Renal cortex interstitium (tissue), 11 donors: ENCODE results near the gene BICDL2. TPM values are rescaled to one million over a fixed set of nuclear protein-coding genes. Genes with fewer than 3 reads are reported as not detected.
"Not testable (repeated sequence)": the region's sequence is repeated elsewhere in the genome, so short reads cannot be mapped to it uniquely, and the experiment has no call there.

ENCODE experiments used
- DNase-seq, 11 donors: peaks; one replicate each; pipeline ENCODE4 v3.0.0-alpha.2; 2013; ENCODE audit warnings: low read depth in 9 of 11, low spot score in 4 of 11; ENCODE audit errors: extremely low read depth in 1 of 11
- polyA plus RNA-seq, 3 donors: library from polyadenylated mRNA; unstranded; fragments of 120-200 nt; gene quantifications; one replicate each; pipeline ENCODE4 v1.2.1, GENCODE V29; 2013; ENCODE audit not compliant: insufficient read length in 3 of 3

Gene BICDL2
- polyA plus RNA-seq, 3 donors = 1.0 to 2.5 (median 2.0) TPM

GRCh38 chr16:3052571-3053329 lies 16.0 kb upstream of the BICDL2 start:
- not testable (repeated sequence) for DNase-seq

GRCh38 chr16:3051494-3051893 lies 14.8 kb upstream of the BICDL2 start:
- no peak for DNase-seq

GRCh38 chr16:3051009-3051408 lies 14.3 kb upstream of the BICDL2 start:
- DNase-seq = no peak

GRCh38 chr16:3050487-3050886 lies 13.7 kb upstream of the BICDL2 start:
- DNase-seq = no peak

GRCh38 chr16:3049921-3050481 lies 13.3 kb upstream of the BICDL2 start:
- no peak for DNase-seq

GRCh38 chr16:3047387-3047720 lies 10.6 kb upstream of the BICDL2 start:
- no peak for DNase-seq

- DNase-seq = no peak
Measured at GRCh38 chr16:3046641-3047386, 10.1 kb upstream of the BICDL2 start.

GRCh38 chr16:3045758-3046640 lies 9.3 kb upstream of the BICDL2 start, which contains the start of gene MMP25:
Gene MMP25 (plus strand): TSS chr16:3046561. CDS start chr16:3046918, 357 bp downstream.
- DNase-seq = no peak

- no peak for DNase-seq
Measured at GRCh38 chr16:3044708-3045107, 8.0 kb upstream of the BICDL2 start.

GRCh38 chr16:3042376-3042775 lies 5.6 kb upstream of the BICDL2 start:
- no peak for DNase-seq

- DNase-seq = no peak
Measured at GRCh38 chr16:3038896-3039295, 2.2 kb upstream of the BICDL2 start.

GRCh38 chr16:3038256-3038655 lies 1.5 kb upstream of the BICDL2 start:
- no peak for DNase-seq

GRCh38 chr16:3035972-3036725 lies 595 bp downstream of the BICDL2 start:
- DNase-seq = no peak

GRCh38 chr16:3035289-3035971 lies 1.3 kb downstream of the BICDL2 start:
- DNase-seq = no peak

GRCh38 chr16:3032624-3033023 lies 4.1 kb downstream of the BICDL2 start:
- DNase-seq = no peak

GRCh38 chr16:3030222-3031212 lies 6.2 kb downstream of the BICDL2 start:
- DNase-seq = no peak
